Upper lobe of left lung (tissue), 6 donors: Measurements from ENCODE around the gene CD247. TPM values are rescaled to one million over a fixed set of nuclear protein-coding genes. Genes with fewer than 3 reads are reported as not detected.
A peak's percentile ranks its signal among the peaks of the same experiment; 100 is the strongest.

Source experiments
- ATAC-seq, 2 donors: fragments of 200-7000 bp; cut with Tn5 transposase; one replicate each; pipeline ENCODE4 v1.9.1; 2022; ENCODE audit warnings: mild to moderate bottlenecking in 2 of 2, moderate library complexity in 2 of 2; ENCODE audit not compliant: low FRiP score in 2 of 2
- DNase-seq, 2 donors: peaks; one replicate each; pipeline ENCODE4 v3.0.0-alpha.2; 2019 to 2020
- H3K27ac ChIP-seq, 4 donors: fragments of 200-600 bp; sonication (generic); one replicate each; pipeline ENCODE4 v1.5.1; 2016 to 2019
- H3K27me3 ChIP-seq, 4 donors: fragments of 200-600 bp; sonication (generic); one replicate each; pipeline ENCODE4 v1.5.1; 2017 to 2019
- H3K36me3 ChIP-seq, 4 donors: fragments of 200-600 bp; sonication (generic); one replicate each; pipeline ENCODE4 v1.5.1; 2016 to 2019
- H3K4me1 ChIP-seq, 4 donors: fragments of 200-600 bp; sonication (generic); one replicate each; pipeline ENCODE4 v1.5.1; 2018 to 2019
- H3K4me3 ChIP-seq, 4 donors: fragments of 200-600 bp; sonication (generic); one replicate each; pipeline ENCODE4 v1.5.1; 2017 to 2019; ENCODE audit warnings: mild to moderate bottlenecking in 2 of 4, moderate library complexity in 1 of 4
- H3K9me3 ChIP-seq, 4 donors: fragments of 200-600 bp; sonication (generic); one replicate each; pipeline ENCODE4 v1.5.1; 2018 to 2019
- EP300 ChIP-seq, 4 donors: sonication (generic); formaldehyde crosslinking; IDR thresholded peaks; one replicate each; pipeline ENCODE4 v1.5.1; 2017; ENCODE audit warnings: antibody characterized with exemption in 4 of 4, control low read depth in 2 of 4
- POLR2A ChIP-seq, 4 donors: fragments of 450-650 bp; IDR thresholded peaks; one replicate each; pipeline ENCODE4 v1.5.1; 2016 to 2017; ENCODE audit warnings: antibody characterized with exemption in 4 of 4, mild to moderate bottlenecking in 2 of 4
- POLR2AphosphoS5 ChIP-seq, 2 donors: sonication (generic); formaldehyde crosslinking; IDR thresholded peaks; one replicate each; pipeline ENCODE4 v1.5.1; 2017; ENCODE audit warnings: antibody characterized with exemption in 2 of 2
- WGBS, 2 donors: methylation state at CpG; one replicate each; pipeline ENCODE4 v1.1.5; 2017 to 2018; 5-methylcytosine and 5-hydroxymethylcytosine counted together
- total RNA-seq, 6 donors: library from RNA; depleted of rRNA in 4 of 6; stranded (reverse); fragments of >200 nt in 4 of 6; gene quantifications; one replicate each; pipeline versions ENCODE4 v1.1.0 to v1.2.1, GENCODE V29; 2016 to 2021
- TF ChIP-seq, protein P1 (sequence below), 6 experiments: fragments of 450-650 bp in 4 of 6; fragments of 200-600 bp in 2 of 6; sonication (generic) in 2 of 6; IDR thresholded peaks; one replicate each; pipeline ENCODE4 v1.5.1; 2016 to 2019; ENCODE audit warnings: antibody characterized with exemption in 6 of 6
- donor health status: DM: no; HTN: no; CAD: no; lungs with moderate emphysema.
- donor health status: DM: no; HTN: yes; CAD: no; lungs with severe emphysema.

CD247 gene
- total RNA-seq, 6 donors from 2014 or later = 5.0 to 14.7 (median 8.7) TPM

DNA sequence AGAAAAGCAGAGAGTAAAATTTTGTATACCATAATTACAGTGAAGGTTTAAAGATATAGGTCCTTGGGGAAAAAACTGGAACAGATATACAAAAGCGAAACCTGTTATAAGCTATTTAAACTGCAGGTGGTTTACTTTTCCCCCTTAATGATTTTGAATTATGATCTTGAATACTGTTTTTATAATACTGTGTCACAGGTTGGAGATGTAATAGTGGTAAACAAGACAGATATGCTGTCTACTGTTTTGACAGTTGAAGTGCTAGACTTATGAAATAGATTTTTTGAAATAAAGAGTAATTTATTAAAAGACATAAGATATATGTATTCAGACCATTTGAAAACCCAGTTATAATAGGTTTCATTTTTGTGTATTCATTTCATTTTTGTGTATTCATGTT, 129.4 kb downstream of the CD247 start:
- H3K36me3 ChIP-seq = peaks cover 0 to 47% (median 6%) of the 10 kb centered on the region in 4 donors
- no peaks in the 10 kb centered on the region for H3K9me3 ChIP-seq
- H3K27me3 ChIP-seq = no peaks in the 10 kb centered on the region
- TF ChIP-seq POLR2AphosphoS5 (IDR thresholded peaks at IDR 0.05) (no peak), EP300 (IDR thresholded peaks at IDR 0.05) (no peak), POLR2A (IDR thresholded peaks at IDR 0.05) (no peak)
- TF ChIP-seq, protein P1, sequence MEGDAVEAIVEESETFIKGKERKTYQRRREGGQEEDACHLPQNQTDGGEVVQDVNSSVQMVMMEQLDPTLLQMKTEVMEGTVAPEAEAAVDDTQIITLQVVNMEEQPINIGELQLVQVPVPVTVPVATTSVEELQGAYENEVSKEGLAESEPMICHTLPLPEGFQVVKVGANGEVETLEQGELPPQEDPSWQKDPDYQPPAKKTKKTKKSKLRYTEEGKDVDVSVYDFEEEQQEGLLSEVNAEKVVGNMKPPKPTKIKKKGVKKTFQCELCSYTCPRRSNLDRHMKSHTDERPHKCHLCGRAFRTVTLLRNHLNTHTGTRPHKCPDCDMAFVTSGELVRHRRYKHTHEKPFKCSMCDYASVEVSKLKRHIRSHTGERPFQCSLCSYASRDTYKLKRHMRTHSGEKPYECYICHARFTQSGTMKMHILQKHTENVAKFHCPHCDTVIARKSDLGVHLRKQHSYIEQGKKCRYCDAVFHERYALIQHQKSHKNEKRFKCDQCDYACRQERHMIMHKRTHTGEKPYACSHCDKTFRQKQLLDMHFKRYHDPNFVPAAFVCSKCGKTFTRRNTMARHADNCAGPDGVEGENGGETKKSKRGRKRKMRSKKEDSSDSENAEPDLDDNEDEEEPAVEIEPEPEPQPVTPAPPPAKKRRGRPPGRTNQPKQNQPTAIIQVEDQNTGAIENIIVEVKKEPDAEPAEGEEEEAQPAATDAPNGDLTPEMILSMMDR (IDR thresholded peaks at IDR 0.05) = no peak
- H3K4me3 ChIP-seq = no peak overlapping the region
- 96 to 97% methylated on average over 1 of the region's 1 CpG for WGBS, 2 donors
- H3K4me1 ChIP-seq = no peaks in the 10 kb centered on the region
- DNase-seq (no peak), ATAC-seq (no peak)
- H3K27ac ChIP-seq = no peak overlapping the region

DNA sequence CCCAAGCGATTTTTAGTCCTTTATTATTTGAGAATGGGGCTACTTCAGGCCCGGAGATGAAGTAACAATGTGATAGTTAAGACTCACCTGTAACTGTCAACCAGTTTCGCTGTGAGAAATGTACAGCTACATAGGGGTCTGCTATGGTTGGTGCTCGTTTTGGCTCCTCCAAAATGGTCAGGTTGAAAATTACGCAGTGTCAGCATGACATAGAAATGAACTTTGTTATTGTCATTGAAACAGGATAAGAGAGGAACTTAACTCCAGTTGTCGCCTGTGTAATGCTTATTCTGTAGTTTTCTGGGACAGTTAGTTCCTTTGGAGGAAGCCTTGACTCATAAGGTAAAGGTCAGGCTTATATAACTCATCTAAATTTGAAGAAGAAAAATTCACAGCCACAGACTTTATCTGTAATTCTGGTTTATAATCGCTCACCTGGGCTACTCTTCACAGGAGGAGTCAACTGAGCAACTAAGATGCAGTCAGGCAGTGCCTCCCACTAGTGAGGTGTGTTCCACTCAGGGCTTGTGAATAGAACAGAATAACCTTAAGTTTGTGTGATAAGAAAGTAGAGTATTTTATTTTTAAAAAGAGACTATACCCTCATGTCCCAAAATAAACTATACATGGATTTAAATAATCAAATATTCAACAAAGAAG, 130.9 kb downstream of the CD247 start:
- WGBS, 2 donors = 90 to 96% methylated on average over 7 of the region's 7 CpGs
- ATAC-seq = peak in 1 of 2 donors; percentile 75

More for the DNA sequence above, 130.9 kb downstream of the CD247 start:
- Histone ChIP-seq H3K27me3 (no peaks in the 10 kb centered on the region), H3K36me3 (peaks cover 0 to 50% (median 6%) of the 10 kb centered on the region in 4 donors), H3K9me3 (no peaks in the 10 kb centered on the region), H3K4me1 (no peaks in the 10 kb centered on the region), H3K27ac (peak overlapping the region in 2 of 4 donors; percentile 18 to 70), H3K4me3 (no peak overlapping the region)
- TF ChIP-seq EP300 (IDR thresholded peaks at IDR 0.05) = peak in 1 of 4 donors; percentile 83
- TF ChIP-seq POLR2AphosphoS5 (IDR thresholded peaks at IDR 0.05) = no peak
- DNase-seq = no peak

Other genes starting within 250 kb of the CD247 start
- gene CREG1, start 35.2 kb upstream of the CD247 start, total RNA-seq = 100 to 1,000 TPM; 114 to 235 (median 141) TPM
- gene RCSD1, start 111.7 kb upstream of the CD247 start, total RNA-seq = 10 to 100 TPM; 10.7 to 27.2 (median 18.1) TPM
- gene MPZL1, start 203.5 kb upstream of the CD247 start, total RNA-seq = 10 to 100 TPM; 28.3 to 80.6 (median 65.4) TPM